ENCODE results near the gene TFIP11. TPM values are rescaled to one million over a fixed set of nuclear protein-coding genes. Genes with fewer than 3 reads are reported as not detected.

TFIP11 gene
- total and polyA plus RNA-seq, 2 of the 13 experiments (the other 11 are each of a cell fraction or from before 2014, with no cell fraction given): 15.4 to 22.8 TPM

GRCh38 chr22:26483439-26484359 lies 28.6 kb downstream of the TFIP11 start, which contains the start of the genes HPS4 and SRRD (continued):
- no peak for TF ChIP-seq SOX13 (IDR thresholded peaks at IDR 0.05)
- peak in 1 of 2 experiments; percentile 47; a peak in 2 of 4 replicates for TF ChIP-seq SOX13 (CRISPR knock-in tag; conservative IDR thresholded peaks at IDR 0.05 in 1 of 2, IDR thresholded peaks at IDR 0.05 in 1 of 2)
- TF ChIP-seq RARA (CRISPR knock-in tag; IDR thresholded peaks at IDR 0.05): 0 out of 2 replicates have a peak, but pooled peaks have one; percentile 25
- peak; percentile 98 for TF ChIP-seq HDAC1 (CRISPR knock-in tag; IDR thresholded peaks at IDR 0.05)
- TF ChIP-seq CREM (IDR thresholded peaks at IDR 0.05): peak; percentile 96
- TF ChIP-seq CREM (CRISPR knock-in tag; IDR thresholded peaks at IDR 0.05): peak; percentile 98
- no peak for TF ChIP-seq ZBTB39 (CRISPR knock-in tag; IDR thresholded peaks at IDR 0.05)
- peak; percentile 86; the same call in 1 of the 2 replicates for TF ChIP-seq HOXA5 (CRISPR knock-in tag; IDR thresholded peaks at IDR 0.05)
- peak in 1 of 2 experiments; percentile 92; a peak in 1 of 4 replicates for TF ChIP-seq KLF16 (CRISPR knock-in tag; IDR thresholded peaks at IDR 0.05)
- TF ChIP-seq CC2D1A (CRISPR knock-in tag; IDR thresholded peaks at IDR 0.05): no peak
- peak; percentile 88 for TF ChIP-seq SALL1 (CRISPR knock-in tag; IDR thresholded peaks at IDR 0.05)
- TF ChIP-seq FOXK2 (IDR thresholded peaks at IDR 0.05): no peak
- peak; percentile 91 for TF ChIP-seq YEATS2 (CRISPR knock-in tag; IDR thresholded peaks at IDR 0.05; ENCODE audit: borderline replicate concordance)
- TF ChIP-seq TEAD3 (CRISPR knock-in tag; optimal IDR thresholded peaks at IDR 0.05; ENCODE audit: borderline replicate concordance): peak; percentile 81
- TF ChIP-seq U2AF1 (optimal IDR thresholded peaks at IDR 0.05; ENCODE audit: low read depth, low read length): no peak
- TF ChIP-seq ZNF652 (CRISPR knock-in tag; IDR thresholded peaks at IDR 0.05; ENCODE audit: borderline replicate concordance, low read depth): 0 out of 2 replicates have a peak, but pooled peaks have one; percentile 22
- TF ChIP-seq ZNF724P (CRISPR knock-in tag; IDR thresholded peaks at IDR 0.05; ENCODE audit: borderline replicate concordance): peak; percentile 63; the same call in 1 of the 2 replicates
- peak; percentile 78; the same call in 1 of the 2 replicates for TF ChIP-seq ZNF766 (CRISPR knock-in tag; IDR thresholded peaks at IDR 0.05; ENCODE audit: borderline replicate concordance)
- no peak for TF ChIP-seq ZKSCAN1 (IDR thresholded peaks at IDR 0.05; ENCODE audit: low read length)
- TF ChIP-seq PREB (CRISPR knock-in tag; IDR thresholded peaks at IDR 0.05): no peak
- no peak for TF ChIP-seq ZBTB44 (CRISPR knock-in tag; IDR thresholded peaks at IDR 0.05)
- TF ChIP-seq POGK (CRISPR knock-in tag; conservative IDR thresholded peaks at IDR 0.05): peak; percentile 81
- peak; percentile 89 for TF ChIP-seq ZMYM4 (CRISPR knock-in tag; IDR thresholded peaks at IDR 0.05)
- no peak for TF ChIP-seq ZNF577 (CRISPR knock-in tag; IDR thresholded peaks at IDR 0.05; ENCODE audit: borderline replicate concordance, low read depth)

Measured in HepG2 (cell line).